Panc1 (cell line): ENCODE results near the gene SEPTIN5. TPM values are rescaled to one million over a fixed set of nuclear protein-coding genes. Genes with fewer than 3 reads are reported as not detected.

ENCODE experiments used
- ATAC-seq: fragments of 200-7000 bp; cut with Tn5 transposase; 2 replicates; pipeline ENCODE4 v1.9.1; 2020; ENCODE audit warnings: mild to moderate bottlenecking, moderate library complexity
- BruUV-seq: library from RNA; stranded (reverse); fragments of 400-500 nt; replicated peaks from 2 replicates; lab custom pipeline; 2021; lab: Mats Ljungman, UMichigan
- CTCF ChIA-PET: fragments of 300-600 bp; sonication (Branson Sonifier 250); formaldehyde crosslinking; loops from one replicate; lab custom pipeline; 2022; ENCODE audit warnings: antibody characterized with exemption; lab: Charles Lee
- POLR2A ChIA-PET: fragments of 300-600 bp; sonication (Branson Sonifier 250); formaldehyde crosslinking; loops from one replicate; lab custom pipeline; 2022; ENCODE audit warnings: antibody characterized with exemption; lab: Charles Lee
- DNase-seq: peaks from one replicate; pipeline ENCODE4 v3.0.0-alpha.2; 2010; ENCODE audit warnings: low read depth, low spot score
- H3K27ac ChIP-seq: 2 replicates; pipeline ENCODE4 v1.5.1; 2011; ENCODE audit warnings: mild to moderate bottlenecking, low read length, inconsistent platforms
- H3K27me3 ChIP-seq: fragments of 200-500 bp; sonication (Bioruptor generic); 2 replicates; pipeline ENCODE4 v1.6.0; 2014; ENCODE audit warnings: low read length, inconsistent platforms; ENCODE audit not compliant: control insufficient read depth, insufficient read depth
- H3K36me3 ChIP-seq: fragments of 200-500 bp; sonication (Bioruptor generic); 2 replicates; pipeline ENCODE4 v1.5.1; 2014; ENCODE audit warnings: inconsistent platforms, mild to moderate bottlenecking, low read length, moderate library complexity; ENCODE audit not compliant: control insufficient read depth, insufficient read depth
- H3K4me1 ChIP-seq: 2 replicates; pipeline ENCODE4 v1.5.1; 2011; ENCODE audit warnings: inconsistent platforms, mild to moderate bottlenecking, low read length, moderate library complexity; ENCODE audit not compliant: control insufficient read depth, insufficient read depth
- H3K4me3 ChIP-seq, 2 experiments: 2 replicates each; pipeline ENCODE4 v1.5.1; 2011 to 2012; ENCODE audit warnings: low read depth in 2 of 2, low read length in 2 of 2, mild to moderate bottlenecking in 2 of 2, inconsistent platforms in 1 of 2, moderate library complexity in 1 of 2
- H3K9me3 ChIP-seq: fragments of 200-500 bp; sonication (Bioruptor generic); 2 replicates; pipeline ENCODE4 v1.5.1; 2014; ENCODE audit warnings: low read depth, mild to moderate bottlenecking, inconsistent platforms, low read length, moderate library complexity; ENCODE audit not compliant: control insufficient read depth, insufficient read depth
- POLR2AphosphoS5 ChIP-seq: IDR thresholded peaks from 2 replicates; pipeline ENCODE4 v1.6.1; 2012; ENCODE audit warnings: mild to moderate bottlenecking, low read depth, low read length, moderate library complexity
- SIN3A ChIP-seq: IDR thresholded peaks from 2 replicates; pipeline ENCODE4 v1.6.1; 2012; ENCODE audit warnings: low read depth, mild to moderate bottlenecking, low read length, moderate library complexity, borderline replicate concordance; ENCODE audit not compliant: insufficient read depth
- TCF7L2 ChIP-seq: IDR thresholded peaks from 2 replicates; pipeline ENCODE4 v1.6.1; 2011; ENCODE audit warnings: mild to moderate bottlenecking, low read depth, low read length, inconsistent platforms
- in situ Hi-C: cut with HindIII; loops from 2 replicates; pipeline ENCODE4 v1.10.0; 2016; ENCODE audit warnings: low sequenced_read_pairs, low pct_unique_long_range_greater_than_20kb
- intact Hi-C: fragments of 100-400 bp; cut with micrococcal nuclease; formaldehyde crosslinking; loops from one replicate; pipeline ENCODE4 v1.10.0; 2022; ENCODE audit not compliant: unreplicated experiment
- total RNA-seq: library from RNA; stranded (reverse); gene quantifications from one replicate; pipeline ENCODE4 v1.2.1, GENCODE V29; 2021; ENCODE audit not compliant: unreplicated experiment
- TF ChIP-seq, protein P1 (sequence below), 2 experiments: IDR thresholded peaks; 2 replicates each; pipeline ENCODE4 v1.6.1; 2011 to 2012; ENCODE audit warnings: low read depth in 2 of 2, control low read depth in 1 of 2, low read length in 1 of 2, mild to moderate bottlenecking in 1 of 2, moderate library complexity in 1 of 2; ENCODE audit not compliant: insufficient read depth in 1 of 2
- TF ChIP-seq, protein P2 (sequence below): fragments of 450-650 bp; IDR thresholded peaks from 2 replicates; pipeline ENCODE4 v1.5.1; 2017; ENCODE audit warnings: mild to moderate bottlenecking

SEPTIN5 gene
- total RNA-seq, 1 experiment from 2014 or later = 17.2 TPM

DNA sequence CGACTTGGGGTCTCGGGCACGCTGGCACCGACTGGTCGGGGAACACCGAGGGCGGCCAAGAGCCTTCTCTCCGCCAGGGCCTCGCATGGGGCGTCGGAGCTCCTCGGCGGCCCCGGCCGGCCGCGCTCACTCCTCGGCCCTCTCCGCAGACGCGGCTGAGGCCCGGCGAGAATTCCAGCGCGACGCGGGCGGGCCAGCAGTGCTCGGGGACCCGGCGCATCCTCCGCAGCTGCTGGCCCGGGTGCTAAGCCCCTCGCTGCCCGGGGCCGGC lies 51.9 kb downstream of the SEPTIN5 start:
- intact Hi-C loops (no loop called here), in situ Hi-C loops (no loop called here)

GRCh38 chr22:19766511-19767426 lies 52.5 kb downstream of the SEPTIN5 start:
- DNase-seq = no peak
- no TSS peak for BruUV-seq
- peak; percentile 32 for ATAC-seq
- peak overlapping the region; percentile 23; the same call in 1 of the 2 replicates for H3K27ac ChIP-seq
- in situ Hi-C loops (no loop called here), intact Hi-C loops (no loop called here)
- no peaks in the 10 kb centered on the region for H3K27me3 ChIP-seq
- ChIA-PET POLR2A (no interaction called here), CTCF (no interaction called here)
- H3K9me3 ChIP-seq = no peaks in the 10 kb centered on the region
- TF ChIP-seq, protein P1, sequence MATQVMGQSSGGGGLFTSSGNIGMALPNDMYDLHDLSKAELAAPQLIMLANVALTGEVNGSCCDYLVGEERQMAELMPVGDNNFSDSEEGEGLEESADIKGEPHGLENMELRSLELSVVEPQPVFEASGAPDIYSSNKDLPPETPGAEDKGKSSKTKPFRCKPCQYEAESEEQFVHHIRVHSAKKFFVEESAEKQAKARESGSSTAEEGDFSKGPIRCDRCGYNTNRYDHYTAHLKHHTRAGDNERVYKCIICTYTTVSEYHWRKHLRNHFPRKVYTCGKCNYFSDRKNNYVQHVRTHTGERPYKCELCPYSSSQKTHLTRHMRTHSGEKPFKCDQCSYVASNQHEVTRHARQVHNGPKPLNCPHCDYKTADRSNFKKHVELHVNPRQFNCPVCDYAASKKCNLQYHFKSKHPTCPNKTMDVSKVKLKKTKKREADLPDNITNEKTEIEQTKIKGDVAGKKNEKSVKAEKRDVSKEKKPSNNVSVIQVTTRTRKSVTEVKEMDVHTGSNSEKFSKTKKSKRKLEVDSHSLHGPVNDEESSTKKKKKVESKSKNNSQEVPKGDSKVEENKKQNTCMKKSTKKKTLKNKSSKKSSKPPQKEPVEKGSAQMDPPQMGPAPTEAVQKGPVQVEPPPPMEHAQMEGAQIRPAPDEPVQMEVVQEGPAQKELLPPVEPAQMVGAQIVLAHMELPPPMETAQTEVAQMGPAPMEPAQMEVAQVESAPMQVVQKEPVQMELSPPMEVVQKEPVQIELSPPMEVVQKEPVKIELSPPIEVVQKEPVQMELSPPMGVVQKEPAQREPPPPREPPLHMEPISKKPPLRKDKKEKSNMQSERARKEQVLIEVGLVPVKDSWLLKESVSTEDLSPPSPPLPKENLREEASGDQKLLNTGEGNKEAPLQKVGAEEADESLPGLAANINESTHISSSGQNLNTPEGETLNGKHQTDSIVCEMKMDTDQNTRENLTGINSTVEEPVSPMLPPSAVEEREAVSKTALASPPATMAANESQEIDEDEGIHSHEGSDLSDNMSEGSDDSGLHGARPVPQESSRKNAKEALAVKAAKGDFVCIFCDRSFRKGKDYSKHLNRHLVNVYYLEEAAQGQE (IDR thresholded peaks at IDR 0.05; ENCODE audit: insufficient read depth in 1 of 2, low read depth in 2 of 2, low read length in 1 of 2) = no peak
- TF ChIP-seq TCF7L2 = no peak
- TF ChIP-seq, protein P2, sequence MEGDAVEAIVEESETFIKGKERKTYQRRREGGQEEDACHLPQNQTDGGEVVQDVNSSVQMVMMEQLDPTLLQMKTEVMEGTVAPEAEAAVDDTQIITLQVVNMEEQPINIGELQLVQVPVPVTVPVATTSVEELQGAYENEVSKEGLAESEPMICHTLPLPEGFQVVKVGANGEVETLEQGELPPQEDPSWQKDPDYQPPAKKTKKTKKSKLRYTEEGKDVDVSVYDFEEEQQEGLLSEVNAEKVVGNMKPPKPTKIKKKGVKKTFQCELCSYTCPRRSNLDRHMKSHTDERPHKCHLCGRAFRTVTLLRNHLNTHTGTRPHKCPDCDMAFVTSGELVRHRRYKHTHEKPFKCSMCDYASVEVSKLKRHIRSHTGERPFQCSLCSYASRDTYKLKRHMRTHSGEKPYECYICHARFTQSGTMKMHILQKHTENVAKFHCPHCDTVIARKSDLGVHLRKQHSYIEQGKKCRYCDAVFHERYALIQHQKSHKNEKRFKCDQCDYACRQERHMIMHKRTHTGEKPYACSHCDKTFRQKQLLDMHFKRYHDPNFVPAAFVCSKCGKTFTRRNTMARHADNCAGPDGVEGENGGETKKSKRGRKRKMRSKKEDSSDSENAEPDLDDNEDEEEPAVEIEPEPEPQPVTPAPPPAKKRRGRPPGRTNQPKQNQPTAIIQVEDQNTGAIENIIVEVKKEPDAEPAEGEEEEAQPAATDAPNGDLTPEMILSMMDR = no peak; the same call in 1 of the 2 replicates
- no peak for TF ChIP-seq SIN3A
- no peak for TF ChIP-seq POLR2AphosphoS5
- H3K36me3 ChIP-seq = no peaks in the 10 kb centered on the region; the same call in 1 of the 2 replicates
- H3K4me1 ChIP-seq = peaks cover 23% of the 10 kb centered on the region
- no peak overlapping the region for H3K4me3 ChIP-seq

More for the DNA sequence above, 51.9 kb downstream of the SEPTIN5 start:
- TF ChIP-seq SIN3A = no peak
- no peak for TF ChIP-seq POLR2AphosphoS5
- TF ChIP-seq, protein P2 = no peak
- no peak for TF ChIP-seq TCF7L2
- TF ChIP-seq, protein P1 (IDR thresholded peaks at IDR 0.05; ENCODE audit: insufficient read depth in 1 of 2, low read depth in 2 of 2, low read length in 1 of 2) = no peak
- ChIA-PET CTCF (no interaction called here), POLR2A (no interaction called here)
- no peak for ATAC-seq
- no peak for DNase-seq
- no peaks in the 10 kb centered on the region for H3K27me3 ChIP-seq
- no peaks in the 10 kb centered on the region for H3K9me3 ChIP-seq
- H3K36me3 ChIP-seq = no peaks in the 10 kb centered on the region; the same call in 1 of the 2 replicates
- H3K27ac ChIP-seq = no peak overlapping the region
- BruUV-seq = no TSS peak
- no peak overlapping the region for H3K4me3 ChIP-seq
- H3K4me1 ChIP-seq = peaks cover 23% of the 10 kb centered on the region
